GM21526 (cell line): Measurements from ENCODE around the gene KDM4F.
"Not testable (repeated sequence)": the region's sequence is repeated elsewhere in the genome, so short reads cannot be mapped to it uniquely, and the experiment has no call there.

ENCODE experiments used
- ATAC-seq: cut with Tn5 transposase; IDR thresholded peaks from one replicate; pipeline ENCODE4 v1.9.1; 2021; ENCODE audit warnings: moderate library complexity; ENCODE audit not compliant: unreplicated experiment, low FRiP score

Gene KDM4F

GRCh38 chr11:95049122-95049521 lies at the start of gene KDM4F:
Gene KDM4F (plus strand): TSS chr11:95049422.
- ATAC-seq, result not testable (repeated sequence)

- ATAC-seq, result no peak
Measured at GRCh38 chr11:95003716-95004115, 45.5 kb upstream of the KDM4F start.

DNA sequence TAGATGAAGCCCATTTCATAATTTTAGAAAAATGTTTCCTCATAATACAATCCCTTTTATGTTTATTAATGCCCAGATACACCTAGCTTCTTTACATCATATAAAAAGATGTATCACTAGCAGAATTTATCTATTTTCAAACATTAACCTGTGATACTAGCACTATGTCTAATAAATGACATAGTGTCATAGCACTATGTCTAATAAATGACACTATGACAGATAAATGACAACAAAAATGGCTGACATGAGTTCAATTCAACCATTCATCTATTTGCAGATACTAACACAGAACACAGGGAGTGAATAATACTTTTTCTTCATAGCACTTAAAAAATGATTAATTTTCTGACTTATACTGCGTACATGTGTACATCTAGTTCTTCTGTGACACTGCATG lies 43.6 kb upstream of the KDM4F start:
- no peak for ATAC-seq

DNA sequence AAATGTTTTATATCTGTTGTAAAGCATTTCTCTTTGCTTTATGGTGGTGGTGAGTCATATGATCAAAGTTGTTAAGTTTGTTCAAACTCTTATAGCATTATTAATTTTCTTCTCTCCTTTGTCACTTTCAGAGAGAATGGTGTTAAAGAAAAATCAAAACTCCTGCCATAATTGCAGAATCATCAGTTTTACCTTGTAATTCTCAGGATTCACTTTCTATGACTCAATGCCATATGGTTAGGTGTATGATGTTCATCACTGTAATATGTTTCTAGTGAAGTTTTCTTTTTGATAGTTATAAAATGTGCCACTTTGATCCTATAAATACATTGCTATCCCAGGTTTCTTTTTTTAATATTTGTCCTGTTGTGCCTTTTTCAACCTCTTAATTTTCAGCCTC lies 37.8 kb upstream of the KDM4F start:
- no peak for ATAC-seq

- no peak for ATAC-seq
Measured at GRCh38 chr11:95014184-95014821, 34.9 kb upstream of the KDM4F start.

DNA sequence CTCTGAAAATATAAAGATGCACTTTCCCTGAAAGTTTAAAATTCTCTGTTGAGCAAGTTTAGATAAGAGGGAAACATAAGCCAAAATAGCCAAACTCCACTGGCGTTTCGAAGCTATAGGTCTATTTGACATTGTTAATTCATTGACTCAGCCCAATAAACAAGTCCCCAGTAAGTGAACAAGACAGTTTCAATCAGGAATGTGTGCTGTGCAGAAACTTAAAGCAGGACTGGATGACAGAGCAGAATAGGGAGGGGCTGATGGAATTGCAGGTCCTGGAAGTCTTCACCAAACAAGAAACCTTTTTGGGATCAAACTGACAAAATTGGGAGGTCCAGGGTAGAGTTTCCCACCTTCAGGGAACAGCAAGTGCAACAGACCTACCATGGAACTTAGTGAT lies 33.1 kb upstream of the KDM4F start:
- no peak for ATAC-seq

DNA sequence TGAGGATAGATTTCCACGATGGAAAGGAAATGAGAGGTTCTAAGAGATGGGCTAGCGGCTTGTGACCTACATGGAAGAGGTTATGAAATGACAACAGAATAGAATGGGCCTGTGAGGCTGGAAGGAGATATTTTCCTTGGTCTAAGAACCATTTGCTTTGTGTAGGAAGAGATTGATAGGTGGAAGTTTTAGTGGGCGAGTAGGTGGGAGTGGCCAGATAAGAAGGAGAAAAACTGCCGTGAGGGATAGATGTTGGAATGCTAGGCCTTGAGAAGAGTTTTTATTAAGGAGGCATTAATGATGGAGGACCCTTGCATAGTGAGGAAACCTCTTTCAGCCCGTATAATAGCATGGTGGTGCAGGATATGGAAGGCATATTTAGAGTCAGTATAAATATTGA lies 27.8 kb upstream of the KDM4F start:
- not testable (repeated sequence) for ATAC-seq

DNA sequence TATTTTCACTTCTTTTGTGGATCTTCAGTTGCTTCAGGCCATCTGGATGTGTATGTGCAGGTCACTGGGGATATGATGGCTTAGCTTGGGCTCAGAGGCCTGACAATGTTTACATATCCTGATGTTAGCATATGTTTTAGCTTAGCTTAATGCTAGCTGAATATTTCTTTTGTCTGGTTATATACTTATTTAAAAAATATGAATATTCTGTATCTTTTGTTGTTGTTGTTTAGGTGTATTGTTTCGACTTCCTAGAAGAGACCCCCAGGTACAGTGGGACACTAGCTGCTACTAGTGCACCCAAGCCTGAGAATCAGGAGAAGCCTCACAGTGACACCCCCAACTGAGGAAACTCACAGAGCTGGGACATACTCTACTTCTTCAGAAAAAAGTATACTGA lies 24.3 kb upstream of the KDM4F start, which contains the start of gene KDM4E:
Gene KDM4E, plus strand, starts transcription at position 301 of the 400 bp plus-strand sequence. CDS start 300 bp downstream, outside the sequence.
- ATAC-seq, result no peak

DNA sequence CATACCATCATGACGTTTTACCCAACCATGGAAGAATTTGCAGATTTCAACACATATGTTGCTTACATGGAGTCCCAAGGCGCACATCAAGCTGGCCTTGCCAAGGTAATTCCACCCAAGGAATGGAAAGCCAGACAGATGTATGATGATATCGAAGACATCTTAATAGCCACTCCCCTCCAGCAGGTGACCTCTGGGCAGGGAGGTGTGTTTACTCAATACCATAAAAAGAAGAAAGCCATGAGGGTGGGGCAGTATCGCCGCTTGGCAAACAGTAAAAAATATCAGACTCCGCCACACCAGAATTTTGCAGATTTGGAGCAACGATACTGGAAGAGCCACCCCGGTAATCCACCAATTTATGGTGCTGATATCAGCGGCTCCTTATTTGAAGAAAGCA lies 23.6 kb upstream of the KDM4F start:
- not testable (repeated sequence) for ATAC-seq

- no peak for ATAC-seq
Measured at GRCh38 chr11:95028357-95028756, 20.9 kb upstream of the KDM4F start.

- no peak for ATAC-seq
Measured at GRCh38 chr11:95033051-95033450, 16.2 kb upstream of the KDM4F start.

GRCh38 chr11:95035316-95035715 lies 13.9 kb upstream of the KDM4F start:
- no peak for ATAC-seq

GRCh38 chr11:95037356-95038035 lies 11.7 kb upstream of the KDM4F start:
- ATAC-seq, result not testable (repeated sequence)

DNA sequence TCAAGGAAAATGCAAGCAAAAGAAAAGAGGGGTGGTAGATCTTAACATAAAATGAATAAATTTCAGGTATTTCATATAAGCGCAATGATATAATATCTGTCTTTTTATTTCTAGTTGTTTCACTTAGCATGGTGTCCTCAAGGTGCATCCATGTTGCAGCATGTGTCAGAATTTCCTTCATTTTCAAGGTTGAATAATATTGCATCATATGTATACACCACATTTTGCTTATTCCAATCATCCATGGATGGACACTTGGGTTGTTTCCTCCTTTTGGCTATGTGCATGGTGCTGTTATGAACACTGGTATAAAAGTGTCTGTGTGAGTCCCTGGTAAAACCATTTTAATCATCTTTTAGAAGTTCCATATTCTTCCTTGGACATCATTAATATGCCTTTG lies 7.0 kb upstream of the KDM4F start:
- ATAC-seq, result no peak

- ATAC-seq, result no peak
Measured at GRCh38 chr11:95042906-95043305, 6.3 kb upstream of the KDM4F start.

GRCh38 chr11:95044010-95044409 lies 5.2 kb upstream of the KDM4F start:
- no peak for ATAC-seq

DNA sequence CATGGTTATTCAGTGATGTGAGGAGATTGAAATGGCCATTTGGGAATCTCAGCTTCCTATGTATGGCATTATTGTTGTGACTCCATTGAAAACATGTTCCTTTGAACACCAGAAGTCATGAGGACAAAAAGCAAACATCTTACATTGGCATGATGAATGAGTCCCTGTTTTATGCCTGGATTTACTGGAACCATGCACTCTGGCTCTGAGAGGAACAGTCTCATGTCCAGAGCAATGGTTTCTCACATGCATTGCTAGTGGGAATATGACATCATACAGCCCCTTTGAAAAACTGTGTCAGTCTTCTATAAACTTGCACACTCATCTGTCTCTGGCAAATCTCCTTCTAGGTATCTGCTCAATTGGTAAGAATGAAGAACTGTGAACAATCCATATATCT lies 3.4 kb upstream of the KDM4F start:
- no peak for ATAC-seq

- no peak for ATAC-seq
Measured at GRCh38 chr11:95050595-95051202, 1.5 kb downstream of the KDM4F start.

DNA sequence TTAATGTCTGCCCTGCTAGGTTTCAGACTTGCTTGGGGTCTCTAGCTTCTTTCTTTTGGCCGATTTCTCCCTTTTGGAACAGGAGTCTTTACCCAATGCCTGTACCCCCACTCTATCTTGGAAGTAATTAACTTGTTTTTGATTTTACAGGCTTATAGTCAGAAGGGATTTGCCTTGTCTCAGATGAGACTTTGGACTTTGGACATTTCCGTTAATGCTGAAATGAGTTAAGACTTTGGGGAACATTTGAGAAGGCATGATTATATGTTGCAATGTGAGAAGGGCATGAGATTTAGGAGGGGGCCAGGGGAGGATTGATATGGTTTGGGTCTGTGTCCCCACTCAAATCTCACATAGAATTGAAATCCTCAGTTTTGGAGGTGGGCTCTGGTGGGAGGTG lies 5.1 kb downstream of the KDM4F start:
- ATAC-seq, result no peak

DNA sequence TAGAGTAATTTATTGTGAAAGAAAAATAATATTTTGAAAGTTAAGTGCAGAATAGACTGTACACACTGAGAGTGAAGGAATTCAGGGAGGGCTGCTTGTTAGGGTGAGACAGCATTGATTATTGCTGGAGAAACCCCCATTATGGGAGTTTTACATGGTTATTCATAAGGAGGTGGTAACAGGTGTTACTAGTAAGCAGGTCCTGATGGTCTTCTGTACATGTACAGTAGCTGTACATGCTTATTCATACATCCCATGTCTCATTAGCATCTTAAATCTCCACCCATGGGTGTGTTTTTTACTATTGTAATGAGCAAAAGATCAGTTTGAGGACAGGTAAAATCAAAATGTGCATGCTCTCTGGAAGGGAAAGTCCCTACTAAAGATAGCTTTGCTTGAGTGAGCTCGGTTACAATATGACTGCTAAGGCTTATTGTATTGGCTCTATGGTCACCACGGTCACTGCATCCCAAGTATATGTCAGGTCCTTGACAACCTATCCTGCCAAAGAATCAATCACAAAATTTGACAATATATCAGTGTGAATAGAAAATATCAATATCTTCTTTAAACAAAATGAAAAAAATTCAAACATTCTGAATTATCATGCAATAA lies 6.2 kb downstream of the KDM4F start:
- peak; percentile 96 for ATAC-seq

DNA sequence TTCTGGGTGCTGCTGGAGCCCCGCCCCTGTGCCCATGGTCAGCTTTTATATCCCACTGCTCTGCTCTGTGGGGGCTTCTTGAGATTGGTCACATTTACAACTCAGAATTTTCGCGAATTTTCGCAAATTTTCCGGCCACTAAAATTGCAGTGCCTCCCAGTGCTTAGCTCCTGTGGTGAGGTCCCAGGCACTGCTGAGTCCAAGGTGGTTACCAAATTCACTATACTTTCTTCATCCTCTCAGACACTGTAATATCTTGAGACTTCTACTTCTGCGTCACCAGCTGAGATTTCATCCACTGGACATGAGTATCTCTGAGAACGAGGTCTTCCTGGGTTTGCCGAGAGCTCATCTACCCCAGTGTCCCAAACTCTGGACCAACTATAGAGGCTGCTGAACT lies 8.7 kb downstream of the KDM4F start:
- no peak for ATAC-seq
